ENCODE results near the gene SEC14L1. TPM values are rescaled to one million over a fixed set of nuclear protein-coding genes. Genes with fewer than 3 reads are reported as not detected.

Gene SEC14L1
- total RNA-seq, 1 experiment from 2014 or later = 279 TPM

GRCh38 chr17:77194179-77194578, 53.4 kb downstream of the SEC14L1 start:
- BruUV-seq (replicated peaks) = no TSS peak
- Histone ChIP-seq H3K4me3 (ENCODE audit: low read depth in 2 of 2, low read length in 2 of 2) (no peak overlapping the region), H3K27me3 (ENCODE audit: control insufficient read depth, insufficient read depth, low read length) (no peaks in the 10 kb centered on the region), H3K36me3 (ENCODE audit: control insufficient read depth, insufficient read depth, low read length) (peaks cover 40% of the 10 kb centered on the region), H3K27ac (ENCODE audit: low read length) (no peak overlapping the region), H3K4me1 (ENCODE audit: control insufficient read depth, insufficient read depth, low read length) (peaks cover 2% of the 10 kb centered on the region), H3K9me3 (ENCODE audit: control insufficient read depth, insufficient read depth, low read depth, low read length) (no peaks in the 10 kb centered on the region)
- intact Hi-C loops (cut with micrococcal nuclease; ENCODE audit: unreplicated experiment) = no loop called here
- DNase-seq (ENCODE audit: low read depth, low spot score) = no peak
- in situ Hi-C loops (cut with HindIII; ENCODE audit: low pct_unique_long_range_greater_than_20kb, low sequenced_read_pairs) = no loop called here
- ATAC-seq = no peak
- ChIA-PET POLR2A (no interaction called here), CTCF (no interaction called here)
- no peak for TF ChIP-seq REST (IDR thresholded peaks at IDR 0.05; ENCODE audit: insufficient read depth in 1 of 2, low read depth in 2 of 2, low read length in 1 of 2)
- no peak for TF ChIP-seq TCF7L2 (IDR thresholded peaks at IDR 0.05; ENCODE audit: low read depth, low read length)
- TF ChIP-seq POLR2AphosphoS5 (IDR thresholded peaks at IDR 0.05; ENCODE audit: low read depth, low read length) = no peak
- TF ChIP-seq CTCF (IDR thresholded peaks at IDR 0.05) = no peak
- no peak for TF ChIP-seq SIN3A (IDR thresholded peaks at IDR 0.05; ENCODE audit: borderline replicate concordance, insufficient read depth, low read depth, low read length)

GRCh38 chr17:77196251-77196650, 55.5 kb downstream of the SEC14L1 start:
- intact Hi-C loops (cut with micrococcal nuclease; ENCODE audit: unreplicated experiment) (no loop called here), in situ Hi-C loops (cut with HindIII; ENCODE audit: low pct_unique_long_range_greater_than_20kb, low sequenced_read_pairs) (no loop called here)
- POLR2A ChIA-PET = no interaction called here
- no peaks in the 10 kb centered on the region for H3K4me1 ChIP-seq (ENCODE audit: control insufficient read depth, insufficient read depth, low read length)
- DNase-seq (ENCODE audit: low read depth, low spot score) (no peak), ATAC-seq (no peak)
- peaks cover 49% of the 10 kb centered on the region for H3K36me3 ChIP-seq (ENCODE audit: control insufficient read depth, insufficient read depth, low read length)
- CTCF ChIA-PET = no interaction called here
- H3K27me3 ChIP-seq (ENCODE audit: control insufficient read depth, insufficient read depth, low read length) = no peaks in the 10 kb centered on the region
- H3K4me3 ChIP-seq (ENCODE audit: low read depth in 2 of 2, low read length in 2 of 2) = no peak overlapping the region
- BruUV-seq (replicated peaks) = no TSS peak
- TF ChIP-seq CTCF (IDR thresholded peaks at IDR 0.05) (no peak), TCF7L2 (IDR thresholded peaks at IDR 0.05; ENCODE audit: low read depth, low read length) (no peak), REST (IDR thresholded peaks at IDR 0.05; ENCODE audit: insufficient read depth in 1 of 2, low read depth in 2 of 2, low read length in 1 of 2) (no peak), POLR2AphosphoS5 (IDR thresholded peaks at IDR 0.05; ENCODE audit: low read depth, low read length) (no peak), SIN3A (IDR thresholded peaks at IDR 0.05; ENCODE audit: borderline replicate concordance, insufficient read depth, low read depth, low read length) (no peak)
- no peaks in the 10 kb centered on the region for H3K9me3 ChIP-seq (ENCODE audit: control insufficient read depth, insufficient read depth, low read depth, low read length)
- H3K27ac ChIP-seq (ENCODE audit: low read length) = no peak overlapping the region
